HEK293T (cell line): Measurements from ENCODE around the gene OPCML.

Experiments used
- CTCF ChIA-PET: fragments of 350-600 bp; formaldehyde crosslinking; extraction: SDS; loops from one replicate; lab custom pipeline; 2021; ENCODE audit warnings: antibody characterized with exemption, inconsistent platforms; lab: Yijun Ruan, JAX
- POLR2A ChIA-PET: fragments of 350-600 bp; formaldehyde crosslinking; extraction: SDS; loops from one replicate; lab custom pipeline; 2020; ENCODE audit warnings: antibody characterized with exemption, inconsistent platforms; lab: Yijun Ruan, JAX
- DNase-seq: peaks from one replicate; pipeline ENCODE4 v3.0.0; 2012; ENCODE audit warnings: mixed read lengths; ENCODE audit errors: extremely low spot score
- ARNT ChIP-seq: fragments of 450-650 bp; IDR thresholded peaks from 2 replicates; pipeline ENCODE4 v1.6.1; 2017; ENCODE audit warnings: mild to moderate bottlenecking
- BHLHE40 ChIP-seq: fragments of 450-650 bp; IDR thresholded peaks from 2 replicates; pipeline ENCODE4 v1.6.1; 2016; ENCODE audit warnings: mild to moderate bottlenecking, moderate library complexity, borderline replicate concordance
- CTBP1 ChIP-seq: fragments of 450-650 bp; IDR thresholded peaks from 2 replicates; pipeline ENCODE4 v1.6.1; 2016; ENCODE audit warnings: borderline replicate concordance
- ELF4 ChIP-seq: fragments of 450-650 bp; IDR thresholded peaks from 2 replicates; pipeline ENCODE4 v1.6.1; 2017; ENCODE audit warnings: antibody characterized with exemption
- FOXA1 ChIP-seq: fragments of 450-650 bp; IDR thresholded peaks from 2 replicates; pipeline ENCODE4 v1.6.1; 2016; ENCODE audit warnings: mild to moderate bottlenecking
- FOXK2 ChIP-seq: fragments of 450-650 bp; IDR thresholded peaks from 2 replicates; pipeline ENCODE4 v1.6.1; 2016; ENCODE audit warnings: mild to moderate bottlenecking
- FOXM1 ChIP-seq: fragments of 450-650 bp; IDR thresholded peaks from 2 replicates; pipeline ENCODE4 v1.6.1; 2017; ENCODE audit warnings: mild to moderate bottlenecking, borderline replicate concordance
- HDGF ChIP-seq: fragments of 450-650 bp; IDR thresholded peaks from 2 replicates; pipeline ENCODE4 v1.6.1; 2017; ENCODE audit warnings: antibody characterized with exemption, borderline replicate concordance
- L3MBTL2 ChIP-seq: fragments of 450-650 bp; conservative IDR thresholded peaks from 2 replicates; pipeline ENCODE4 v1.6.1; 2016; ENCODE audit warnings: mild to moderate bottlenecking
- LEF1 ChIP-seq: fragments of 450-650 bp; IDR thresholded peaks from 2 replicates; pipeline ENCODE4 v1.6.1; 2017; ENCODE audit warnings: mild to moderate bottlenecking, borderline replicate concordance
- NFRKB ChIP-seq: fragments of 450-650 bp; IDR thresholded peaks from 2 replicates; pipeline ENCODE4 v1.6.1; 2016; ENCODE audit warnings: mild to moderate bottlenecking, moderate library complexity
- PKNOX1 ChIP-seq: fragments of 450-650 bp; IDR thresholded peaks from 2 replicates; pipeline ENCODE4 v1.6.1; 2016
- SP1 ChIP-seq: fragments of 450-650 bp; IDR thresholded peaks from 2 replicates; pipeline ENCODE4 v1.6.1; 2017
- SUZ12 ChIP-seq: fragments of 450-650 bp; IDR thresholded peaks from 2 replicates; pipeline ENCODE4 v1.6.1; 2016; ENCODE audit warnings: mild to moderate bottlenecking
- TARDBP ChIP-seq: fragments of 450-650 bp; IDR thresholded peaks from 2 replicates; pipeline ENCODE4 v1.6.1; 2016
- ZNF384 ChIP-seq: fragments of 450-650 bp; IDR thresholded peaks from 2 replicates; pipeline ENCODE4 v1.6.1; 2016

Gene OPCML

DNA sequence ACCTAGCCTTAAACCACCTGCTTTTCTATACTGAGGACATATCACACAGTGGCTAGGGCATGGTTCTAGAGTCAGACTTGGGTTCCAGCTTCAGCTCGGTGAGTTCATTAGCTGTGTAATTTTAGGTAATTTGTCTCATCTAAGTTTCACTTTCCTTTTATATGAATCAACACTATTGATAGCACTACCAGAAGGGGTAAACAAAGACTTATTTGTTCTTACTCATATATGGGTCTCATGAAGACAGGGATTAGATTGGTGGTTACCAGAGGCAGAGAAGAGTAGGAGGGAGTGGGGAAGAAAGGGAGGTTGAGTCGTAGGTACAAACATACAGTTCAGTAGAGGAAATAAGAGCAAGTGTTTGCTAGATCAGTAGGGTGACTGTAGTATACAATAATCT is 924.7 kb downstream of the OPCML start:
- CTCF ChIA-PET, result no interaction called here
- DNase-seq, result no peak
- no peak for TF ChIP-seq ZNF384
- no peak for TF ChIP-seq SUZ12
- TF ChIP-seq FOXK2, result no peak
- TF ChIP-seq ARNT, result no peak
- no peak for TF ChIP-seq SP1
- no peak for TF ChIP-seq TARDBP
- no peak for TF ChIP-seq ELF4
- no peak for TF ChIP-seq BHLHE40
- TF ChIP-seq FOXM1, result no peak
- POLR2A ChIA-PET, result no interaction called here

- TF ChIP-seq SUZ12 (no peak), ZNF384 (no peak), FOXM1 (no peak), ARNT (no peak), FOXK2 (no peak), NFRKB (no peak), TARDBP (no peak), PKNOX1 (no peak), BHLHE40 (no peak), ELF4 (no peak)
- DNase-seq, result no peak
- CTCF ChIA-PET, result no interaction called here
- POLR2A ChIA-PET, result no interaction called here
Measured at GRCh38 chr11:132605825-132606570, 926.3 kb downstream of the OPCML start.

GRCh38 chr11:132604431-132604830 is 927.9 kb downstream of the OPCML start:
- TF ChIP-seq ZNF384 (no peak), HDGF (no peak), ELF4 (no peak), PKNOX1 (no peak), BHLHE40 (no peak), TARDBP (no peak), SUZ12 (no peak), CTBP1 (no peak), FOXA1 (no peak), FOXM1 (no peak), FOXK2 (no peak), NFRKB (no peak), L3MBTL2 (no peak)
- ChIA-PET POLR2A (no interaction called here), CTCF (no interaction called here)
- DNase-seq, result no peak

DNA sequence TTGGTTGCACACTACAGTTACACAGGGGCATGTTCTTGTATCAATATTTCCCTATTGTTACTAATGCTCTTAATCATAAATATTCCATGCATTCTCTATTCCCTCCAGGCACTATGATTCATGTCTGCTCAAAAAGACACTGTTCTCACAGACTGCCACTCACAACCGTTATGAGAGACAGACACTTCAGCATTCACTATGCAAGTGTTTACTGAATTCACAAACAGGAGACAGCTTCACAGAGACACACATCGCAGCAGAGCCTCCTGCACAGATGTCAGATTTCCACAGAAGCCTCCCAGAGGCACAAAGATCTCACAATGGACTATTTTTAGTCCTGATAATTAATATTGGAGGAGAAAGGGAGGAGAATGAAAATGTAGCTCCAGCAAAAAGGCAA is 930.4 kb downstream of the OPCML start:
- TF ChIP-seq ELF4 (no peak), ZNF384 (no peak), FOXM1 (no peak), SUZ12 (no peak), CTBP1 (no peak)
- ChIA-PET CTCF (no interaction called here), POLR2A (no interaction called here)
- no peak for DNase-seq

DNA sequence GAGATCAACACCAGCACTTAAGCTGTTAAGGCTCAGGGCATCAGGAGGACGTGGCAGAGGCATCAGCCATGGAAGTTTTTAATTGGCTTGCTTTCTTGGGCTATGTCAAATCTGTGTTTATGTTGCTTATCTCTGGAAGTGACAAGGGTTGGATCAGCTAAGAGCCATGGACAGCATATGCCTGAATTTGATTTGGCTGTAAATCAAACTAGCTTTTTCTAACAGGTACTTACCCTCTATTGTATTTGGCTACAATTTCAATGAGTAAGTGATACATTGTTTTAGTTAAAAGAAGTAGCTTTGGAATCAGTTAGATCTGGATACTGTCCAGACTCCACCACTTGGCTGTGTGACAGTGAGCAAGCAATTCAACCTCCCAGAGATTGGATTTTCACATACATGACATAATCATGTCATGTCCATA is 936.6 kb downstream of the OPCML start:
- TF ChIP-seq FOXM1 (no peak), FOXK2 (no peak), LEF1 (no peak), SP1 (no peak), HDGF (no peak), TARDBP (no peak), ELF4 (no peak), L3MBTL2 (no peak), CTBP1 (no peak), BHLHE40 (no peak), PKNOX1 (no peak), NFRKB (no peak), ZNF384 (no peak), SUZ12 (no peak), FOXA1 (no peak), ARNT (no peak)
- no peak for DNase-seq
- CTCF ChIA-PET, result no interaction called here
- POLR2A ChIA-PET, result no interaction called here

DNA sequence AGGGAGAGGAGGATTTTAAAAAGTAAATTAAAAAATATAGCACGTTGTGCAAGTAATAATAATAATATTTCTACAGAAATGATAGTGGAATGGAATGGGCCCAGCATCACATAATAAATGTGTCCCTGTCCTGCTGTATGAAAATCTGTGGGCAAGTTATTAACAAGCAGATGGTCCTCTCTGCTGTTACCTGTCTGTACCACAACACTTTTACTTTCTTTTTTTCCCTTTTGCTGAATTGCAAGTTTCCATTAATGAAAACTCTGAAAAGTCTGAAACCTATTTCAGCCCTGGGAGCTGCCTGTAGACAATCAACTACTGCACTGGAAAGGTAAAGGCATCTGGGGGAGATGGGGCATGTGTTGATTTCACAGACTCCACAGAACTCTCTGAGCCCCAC is 937.1 kb downstream of the OPCML start:
- ChIA-PET CTCF (interaction anchor here (0.6 kb wide), 1 partner anchor 700 kb away, joined by 3 read pairs; no protein-coding TSS in a partner anchor), POLR2A (no interaction called here)
- TF ChIP-seq SP1 (no peak), SUZ12 (no peak), LEF1 (no peak), NFRKB (no peak), FOXM1 (no peak), ZNF384 (no peak), TARDBP (no peak)
- no peak for DNase-seq
